NB4 (cell line): ENCODE results near the gene PIP5K1B.

Experiments
- DNase-seq: peaks from one replicate; pipeline ENCODE4 v3.0.0; 2010; ENCODE audit warnings: low read depth
- H3K4me3 ChIP-seq: one replicate; pipeline ENCODE4 v1.5.1; 2011; ENCODE audit warnings: mild to moderate bottlenecking, low read depth, low read length, moderate library complexity
- MYC ChIP-seq: IDR thresholded peaks from 2 replicates; pipeline ENCODE4 v1.6.1; 2011; ENCODE audit warnings: low read depth, low read length
- POLR2A ChIP-seq: IDR thresholded peaks from 2 replicates; pipeline ENCODE4 v1.6.1; 2011; ENCODE audit warnings: mild to moderate bottlenecking; ENCODE audit not compliant: insufficient read length; ENCODE audit errors: extremely low read depth
- TF ChIP-seq, protein P1 (sequence below): IDR thresholded peaks from one replicate; pipeline ENCODE4 v1.5.1; 2012; ENCODE audit warnings: low read depth, low read length
- TF ChIP-seq, protein P2 (sequence below): IDR thresholded peaks from 2 replicates; pipeline ENCODE4 v1.6.1; 2011; ENCODE audit warnings: low read depth, low read length

PIP5K1B gene

DNA sequence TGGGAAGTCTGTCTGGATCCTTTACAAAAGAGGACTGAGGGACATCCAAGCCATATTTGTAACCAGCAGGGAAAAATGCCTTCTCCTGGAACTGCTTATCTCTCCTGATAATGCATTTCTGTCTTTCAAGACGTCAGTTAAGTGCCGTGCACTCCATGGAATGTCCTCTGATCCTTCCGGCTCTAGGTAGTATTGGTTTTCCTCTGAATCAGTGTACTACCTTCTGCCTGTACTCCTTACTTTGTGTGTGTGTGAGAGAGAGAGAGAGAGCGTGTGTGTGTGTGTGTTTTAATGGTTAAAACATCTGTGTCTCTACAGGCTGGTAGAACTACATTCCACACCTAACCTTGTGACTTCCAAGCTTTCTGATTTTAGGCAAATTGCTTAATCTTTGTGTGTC, 89.9 kb downstream of the PIP5K1B start:
- no peak for TF ChIP-seq MYC
- TF ChIP-seq, protein P1, sequence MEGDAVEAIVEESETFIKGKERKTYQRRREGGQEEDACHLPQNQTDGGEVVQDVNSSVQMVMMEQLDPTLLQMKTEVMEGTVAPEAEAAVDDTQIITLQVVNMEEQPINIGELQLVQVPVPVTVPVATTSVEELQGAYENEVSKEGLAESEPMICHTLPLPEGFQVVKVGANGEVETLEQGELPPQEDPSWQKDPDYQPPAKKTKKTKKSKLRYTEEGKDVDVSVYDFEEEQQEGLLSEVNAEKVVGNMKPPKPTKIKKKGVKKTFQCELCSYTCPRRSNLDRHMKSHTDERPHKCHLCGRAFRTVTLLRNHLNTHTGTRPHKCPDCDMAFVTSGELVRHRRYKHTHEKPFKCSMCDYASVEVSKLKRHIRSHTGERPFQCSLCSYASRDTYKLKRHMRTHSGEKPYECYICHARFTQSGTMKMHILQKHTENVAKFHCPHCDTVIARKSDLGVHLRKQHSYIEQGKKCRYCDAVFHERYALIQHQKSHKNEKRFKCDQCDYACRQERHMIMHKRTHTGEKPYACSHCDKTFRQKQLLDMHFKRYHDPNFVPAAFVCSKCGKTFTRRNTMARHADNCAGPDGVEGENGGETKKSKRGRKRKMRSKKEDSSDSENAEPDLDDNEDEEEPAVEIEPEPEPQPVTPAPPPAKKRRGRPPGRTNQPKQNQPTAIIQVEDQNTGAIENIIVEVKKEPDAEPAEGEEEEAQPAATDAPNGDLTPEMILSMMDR: no peak
- TF ChIP-seq, protein P2, sequence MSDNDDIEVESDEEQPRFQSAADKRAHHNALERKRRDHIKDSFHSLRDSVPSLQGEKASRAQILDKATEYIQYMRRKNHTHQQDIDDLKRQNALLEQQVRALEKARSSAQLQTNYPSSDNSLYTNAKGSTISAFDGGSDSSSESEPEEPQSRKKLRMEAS: no peak
- no peak for TF ChIP-seq POLR2A
- no peak for DNase-seq
- no peak overlapping the region for H3K4me3 ChIP-seq

DNA sequence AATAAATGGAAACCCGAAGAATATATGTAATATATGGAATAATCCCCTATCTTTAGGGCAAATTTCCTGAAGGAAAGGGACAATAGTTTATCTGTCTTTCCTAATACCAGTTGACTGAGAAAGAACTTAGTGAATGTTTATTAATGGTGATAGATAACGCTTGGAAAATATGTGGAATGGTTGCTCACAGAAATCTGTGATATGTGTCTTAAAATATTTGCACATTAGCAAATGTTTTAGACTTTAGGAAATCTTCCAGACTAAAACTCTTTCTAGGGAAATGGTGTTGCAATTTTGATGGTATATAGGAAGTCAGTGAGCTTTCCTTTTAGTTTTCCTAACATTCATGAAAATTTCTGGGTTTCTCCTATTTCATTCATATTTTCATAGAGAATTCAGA, 90.4 kb downstream of the PIP5K1B start:
- no peak for TF ChIP-seq POLR2A
- no peak for TF ChIP-seq MYC
- TF ChIP-seq, protein P2: no peak
- TF ChIP-seq, protein P1: no peak
- H3K4me3 ChIP-seq: no peak overlapping the region
- DNase-seq: no peak

DNA sequence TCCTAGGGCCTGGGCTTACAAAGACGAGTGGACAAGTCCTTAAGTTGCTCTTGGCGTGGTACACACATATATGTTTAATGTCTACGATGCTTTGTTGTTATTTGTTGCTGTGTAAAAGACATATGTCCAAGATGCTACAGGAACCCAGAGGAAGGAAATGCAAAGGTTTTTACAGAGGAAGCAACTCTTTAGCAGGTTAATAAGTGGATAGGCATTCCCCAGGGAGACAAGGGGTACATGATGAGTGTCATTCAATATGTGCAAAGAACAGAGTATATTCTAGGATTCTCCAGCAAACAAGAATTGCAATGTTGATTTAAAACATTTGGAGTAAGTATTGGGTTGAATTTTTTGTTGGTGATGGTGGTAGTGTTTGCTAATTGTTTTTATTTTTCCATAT, 92.1 kb downstream of the PIP5K1B start:
- no peak for DNase-seq
- TF ChIP-seq POLR2A (no peak), MYC (no peak)
- TF ChIP-seq, protein P2: no peak
- TF ChIP-seq, protein P1: no peak
- no peak overlapping the region for H3K4me3 ChIP-seq

DNA sequence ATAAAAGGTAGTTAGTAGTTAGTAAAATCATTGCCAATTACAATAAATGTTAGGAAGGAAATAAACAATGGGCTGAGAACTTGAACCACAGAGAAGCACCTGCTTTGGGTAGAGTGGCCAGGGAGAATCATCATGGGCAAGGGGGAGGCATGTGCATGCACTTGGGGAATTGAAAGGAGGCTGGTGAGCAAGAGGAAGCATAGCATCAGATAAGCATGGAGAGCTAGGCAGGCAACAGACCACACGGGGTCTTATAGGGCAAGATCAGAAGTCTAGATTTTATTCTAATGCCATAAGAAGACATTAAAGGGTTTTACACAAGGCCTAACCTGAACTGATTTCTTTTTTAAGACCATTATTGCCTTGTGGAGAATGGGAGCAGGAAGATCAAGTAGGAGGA, 93.4 kb downstream of the PIP5K1B start:
- TF ChIP-seq MYC: no peak
- TF ChIP-seq, protein P2: no peak
- TF ChIP-seq, protein P1: no peak
- no peak for TF ChIP-seq POLR2A
- no peak for DNase-seq
- no peak overlapping the region for H3K4me3 ChIP-seq

DNA sequence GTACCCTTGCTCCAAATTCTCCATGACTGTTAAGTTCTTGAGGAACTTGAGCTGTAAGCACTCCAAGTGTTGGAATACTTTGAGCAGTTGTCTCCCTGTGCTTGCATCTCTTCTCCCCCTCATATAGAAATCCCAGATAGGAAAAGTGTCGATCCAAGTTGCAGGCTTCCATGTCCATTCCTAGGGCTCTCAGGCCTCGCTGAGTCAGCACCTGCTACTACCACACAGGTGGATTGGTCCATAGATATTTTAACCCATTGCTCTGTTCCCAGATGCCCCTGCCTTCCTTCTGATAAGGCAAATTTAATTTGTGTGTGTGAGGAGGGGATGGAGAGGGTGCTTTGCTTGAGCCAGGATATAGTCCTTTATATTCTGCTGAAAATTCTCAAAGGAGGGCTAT, 95.8 kb downstream of the PIP5K1B start:
- TF ChIP-seq, protein P1: no peak
- TF ChIP-seq, protein P2: no peak
- no peak for TF ChIP-seq POLR2A
- TF ChIP-seq MYC: no peak

DNA sequence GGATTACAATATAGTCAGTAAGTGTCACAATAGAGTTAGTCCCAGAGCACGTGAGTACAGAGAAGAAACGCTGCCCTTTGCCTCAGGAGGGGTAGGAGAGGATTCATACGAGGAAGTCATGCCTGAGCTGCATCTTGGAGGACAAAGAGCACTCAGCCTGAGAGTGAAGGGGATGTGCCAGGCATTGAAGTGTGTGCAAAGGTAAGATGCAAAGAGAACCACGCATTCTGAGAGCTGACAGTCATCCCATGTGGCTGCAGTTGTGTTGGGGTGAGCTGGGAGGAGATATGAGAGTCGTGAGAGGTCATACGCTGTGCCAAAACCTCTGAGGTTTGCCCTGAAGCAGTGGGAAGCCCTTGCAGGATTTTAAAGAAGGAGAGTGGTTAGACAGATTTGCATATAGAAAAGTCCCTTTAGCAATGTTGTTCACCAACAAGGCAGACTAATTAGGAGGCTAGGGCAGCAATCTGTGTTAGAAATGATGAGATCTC, 97.5 kb downstream of the PIP5K1B start:
- no peak for DNase-seq
- H3K4me3 ChIP-seq: no peak overlapping the region
- TF ChIP-seq, protein P1: no peak
- TF ChIP-seq MYC (no peak), POLR2A (no peak)
- TF ChIP-seq, protein P2: no peak

More for the DNA sequence above, 95.8 kb downstream of the PIP5K1B start:
- DNase-seq: no peak
- no peak overlapping the region for H3K4me3 ChIP-seq
